HEK293 (cell line): ENCODE measurements around the gene PSTPIP2.

Source experiments
- CTCF ChIA-PET: fragments of 350-600 bp; formaldehyde crosslinking; extraction: SDS; loops from one replicate; lab custom pipeline; 2021; ENCODE audit warnings: antibody characterized with exemption; lab: Yijun Ruan, JAX
- POLR2A ChIA-PET: fragments of 300-600 bp; formaldehyde crosslinking; extraction: SDS; loops from one replicate; lab custom pipeline; 2020; ENCODE audit warnings: antibody characterized with exemption, inconsistent platforms; lab: Yijun Ruan, JAX
- H3K27ac ChIP-seq: fragments of 200-500 bp; sonication (Bioruptor generic); 2 replicates; pipeline ENCODE4 v1.5.1; 2014; ENCODE audit warnings: low read depth, low read length, control low read depth, inconsistent platforms; ENCODE audit errors: extremely low read depth
- H3K36me3 ChIP-seq, 2 experiments: fragments of 200-500 bp in 1 of 2; sonication (Bioruptor generic) in 1 of 2; 1 replicate in 1 of 2; 2 replicates in 1 of 2; pipeline ENCODE4 v1.5.1; 2014 to 2017; ENCODE audit warnings: inconsistent platforms in 2 of 2, low read length in 2 of 2; ENCODE audit not compliant: control insufficient read depth in 2 of 2, insufficient read depth in 1 of 2
- H3K4me1 ChIP-seq: fragments of 200-500 bp; sonication (Bioruptor generic); 2 replicates; pipeline ENCODE4 v1.5.1; 2014; ENCODE audit warnings: mild to moderate bottlenecking, low read length, inconsistent platforms; ENCODE audit not compliant: control insufficient read depth, insufficient read depth
- H3K4me3 ChIP-seq: 2 replicates; pipeline ENCODE4 v1.5.1; 2011; ENCODE audit warnings: low read depth, mild to moderate bottlenecking, control low read depth, low read length, moderate library complexity
- H3K9me3 ChIP-seq: fragments of 200-500 bp; sonication (Bioruptor generic); 2 replicates; pipeline ENCODE4 v1.5.1; 2014; ENCODE audit warnings: low read depth, low read length, inconsistent platforms; ENCODE audit not compliant: control insufficient read depth, insufficient read depth
- BCL11A ChIP-seq: fragments of 450-650 bp; formaldehyde crosslinking; IDR thresholded peaks from 2 replicates; pipeline ENCODE4 v1.5.1; 2016; ENCODE audit warnings: low read depth, missing biosample characterization, missing genetic modification characterization
- KLF16 ChIP-seq: fragments of 450-650 bp; formaldehyde crosslinking; IDR thresholded peaks from 2 replicates; pipeline ENCODE4 v1.5.1; 2017; ENCODE audit warnings: missing biosample characterization, missing genetic modification characterization
- KLF8 ChIP-seq: fragments of 450-650 bp; formaldehyde crosslinking; IDR thresholded peaks from 2 replicates; pipeline ENCODE4 v1.5.1; 2016; ENCODE audit warnings: missing biosample characterization, missing genetic modification characterization
- PRDM1 ChIP-seq: fragments of 450-650 bp; formaldehyde crosslinking; IDR thresholded peaks from 2 replicates; pipeline ENCODE4; 2016; ENCODE audit warnings: missing biosample characterization, missing genetic modification characterization
- PRDM10 ChIP-seq: fragments of 450-650 bp; formaldehyde crosslinking; IDR thresholded peaks from 2 replicates; pipeline ENCODE4 v1.5.1; 2016; ENCODE audit warnings: missing biosample characterization, missing genetic modification characterization
- REPIN1 ChIP-seq: fragments of 450-650 bp; formaldehyde crosslinking; IDR thresholded peaks from 2 replicates; pipeline ENCODE4 v1.5.1; 2017; ENCODE audit warnings: missing biosample characterization, missing genetic modification characterization, low read depth
- SETDB1 ChIP-seq: IDR thresholded peaks from one replicate; pipeline ENCODE4 v1.6.1; 2017; ENCODE audit warnings: mild to moderate bottlenecking, low read length, moderate library complexity, mixed read lengths; ENCODE audit not compliant: insufficient read length
- SP3 ChIP-seq: fragments of 450-650 bp; formaldehyde crosslinking; IDR thresholded peaks from 2 replicates; pipeline ENCODE4 v1.5.1; 2016; ENCODE audit warnings: missing biosample characterization, missing genetic modification characterization
- TCF7L2 ChIP-seq: IDR thresholded peaks from 2 replicates; pipeline ENCODE4 v1.6.1; 2011; ENCODE audit warnings: low read depth, mild to moderate bottlenecking, inconsistent platforms, low read length, moderate library complexity, borderline replicate concordance
- ZBTB10 ChIP-seq: fragments of 450-650 bp; formaldehyde crosslinking; IDR thresholded peaks from 2 replicates; pipeline ENCODE4 v1.5.1; 2016; ENCODE audit warnings: missing biosample characterization, missing genetic modification characterization
- ZBTB17 ChIP-seq: fragments of 450-650 bp; formaldehyde crosslinking; IDR thresholded peaks from 2 replicates; pipeline ENCODE4 v1.5.1; 2016; ENCODE audit warnings: missing biosample characterization, missing genetic modification characterization
- ZBTB7A ChIP-seq: fragments of 450-650 bp; formaldehyde crosslinking; IDR thresholded peaks from 2 replicates; pipeline ENCODE4 v1.5.1; 2016; ENCODE audit warnings: low read depth, missing biosample characterization, missing genetic modification characterization
- ZFHX2 ChIP-seq: fragments of 450-650 bp; formaldehyde crosslinking; conservative IDR thresholded peaks from 2 replicates; pipeline ENCODE4 v1.5.1; 2016; ENCODE audit warnings: missing biosample characterization, missing genetic modification characterization
- ZFP3 ChIP-seq: fragments of 450-650 bp; formaldehyde crosslinking; IDR thresholded peaks from 2 replicates; pipeline ENCODE4 v1.5.1; 2016; ENCODE audit warnings: low read depth, missing biosample characterization, missing genetic modification characterization
- ZNF174 ChIP-seq: fragments of 450-650 bp; formaldehyde crosslinking; IDR thresholded peaks from 2 replicates; pipeline ENCODE4 v1.5.0; 2017; ENCODE audit warnings: missing biosample characterization, mild to moderate bottlenecking, missing genetic modification characterization
- ZNF24 ChIP-seq: fragments of 450-650 bp; formaldehyde crosslinking; IDR thresholded peaks from 2 replicates; pipeline ENCODE4 v1.5.1; 2016; ENCODE audit warnings: missing biosample characterization, missing genetic modification characterization
- ZNF529 ChIP-seq: fragments of 450-650 bp; formaldehyde crosslinking; IDR thresholded peaks from 2 replicates; pipeline ENCODE4 v1.5.1; 2017; ENCODE audit warnings: missing genetic modification characterization, missing biosample characterization; ENCODE audit not compliant: insufficient replicate concordance
- ZNF549 ChIP-seq: fragments of 450-650 bp; IDR thresholded peaks from 2 replicates; pipeline ENCODE4 v1.5.1; 2018; ENCODE audit warnings: missing biosample characterization, missing genetic modification characterization, mild to moderate bottlenecking, inconsistent platforms, moderate library complexity
- ZNF626 ChIP-seq: fragments of 450-650 bp; sonication (Bioruptor Pico); formaldehyde crosslinking; IDR thresholded peaks from 2 replicates; pipeline ENCODE4 v1.5.1; 2018; ENCODE audit warnings: missing biosample characterization, missing genetic modification characterization, inconsistent platforms
- ZNF654 ChIP-seq: fragments of 450-650 bp; formaldehyde crosslinking; IDR thresholded peaks from 2 replicates; pipeline ENCODE4 v1.5.1; 2016; ENCODE audit warnings: low read depth, missing biosample characterization, missing genetic modification characterization
- TF ChIP-seq, protein P1 (sequence below): fragments of 450-650 bp; formaldehyde crosslinking; IDR thresholded peaks from 2 replicates; pipeline ENCODE4 v1.5.1; 2016; ENCODE audit warnings: missing biosample characterization, missing genetic modification characterization
- TF ChIP-seq, protein P2 (sequence below): fragments of 450-650 bp; formaldehyde crosslinking; IDR thresholded peaks from 2 replicates; pipeline ENCODE4 v1.5.1; 2016; ENCODE audit warnings: missing biosample characterization, missing genetic modification characterization

PSTPIP2 gene

GRCh38 chr18:45976566-45976965, 95.5 kb downstream of the PSTPIP2 start (continued):
- TF ChIP-seq REPIN1 (no peak), ZNF24 (tag by site-specific recombination) (no peak), ZBTB17 (no peak), ZBTB10 (tag by site-specific recombination) (no peak), SETDB1 (no peak), ZNF529 (no peak), BCL11A (tag by site-specific recombination) (no peak)

- H3K9me3 ChIP-seq: no peaks in the 10 kb centered on the region
- TF ChIP-seq ZFHX2 (tag by site-specific recombination) (no peak), ZBTB17 (peak; percentile 35; the same call in 1 of the 2 replicates), PRDM10 (peak; percentile 71; the same call in 1 of the 2 replicates), PRDM1 (tag by site-specific recombination) (peak; percentile 90), ZNF626 (no peak), ZNF549 (tag by site-specific recombination) (0 out of 2 replicates have a peak, but pooled peaks have one; percentile 1), ZNF654 (tag by site-specific recombination) (peak; percentile 85)
- TF ChIP-seq, protein P1, sequence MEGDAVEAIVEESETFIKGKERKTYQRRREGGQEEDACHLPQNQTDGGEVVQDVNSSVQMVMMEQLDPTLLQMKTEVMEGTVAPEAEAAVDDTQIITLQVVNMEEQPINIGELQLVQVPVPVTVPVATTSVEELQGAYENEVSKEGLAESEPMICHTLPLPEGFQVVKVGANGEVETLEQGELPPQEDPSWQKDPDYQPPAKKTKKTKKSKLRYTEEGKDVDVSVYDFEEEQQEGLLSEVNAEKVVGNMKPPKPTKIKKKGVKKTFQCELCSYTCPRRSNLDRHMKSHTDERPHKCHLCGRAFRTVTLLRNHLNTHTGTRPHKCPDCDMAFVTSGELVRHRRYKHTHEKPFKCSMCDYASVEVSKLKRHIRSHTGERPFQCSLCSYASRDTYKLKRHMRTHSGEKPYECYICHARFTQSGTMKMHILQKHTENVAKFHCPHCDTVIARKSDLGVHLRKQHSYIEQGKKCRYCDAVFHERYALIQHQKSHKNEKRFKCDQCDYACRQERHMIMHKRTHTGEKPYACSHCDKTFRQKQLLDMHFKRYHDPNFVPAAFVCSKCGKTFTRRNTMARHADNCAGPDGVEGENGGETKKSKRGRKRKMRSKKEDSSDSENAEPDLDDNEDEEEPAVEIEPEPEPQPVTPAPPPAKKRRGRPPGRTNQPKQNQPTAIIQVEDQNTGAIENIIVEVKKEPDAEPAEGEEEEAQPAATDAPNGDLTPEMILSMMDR (tag by site-specific recombination): peak; percentile 62
- ChIA-PET CTCF (interaction anchor here (0.6 to 3.9 kb wide), 38 partner anchors 11 to 876 kb away, joined by 3 to 30 read pairs (median 4); partner anchors contain the start of gene SLC14A1), POLR2A (no interaction called here)
- no peaks in the 10 kb centered on the region; a peak in 1 of 3 replicates for H3K36me3 ChIP-seq
- H3K27ac ChIP-seq: no peak overlapping the region
- H3K4me1 ChIP-seq: no peaks in the 10 kb centered on the region
- H3K4me3 ChIP-seq: no peak overlapping the region
Observed at GRCh38 chr18:45974088-45974536, 97.9 kb downstream of the PSTPIP2 start.

DNA sequence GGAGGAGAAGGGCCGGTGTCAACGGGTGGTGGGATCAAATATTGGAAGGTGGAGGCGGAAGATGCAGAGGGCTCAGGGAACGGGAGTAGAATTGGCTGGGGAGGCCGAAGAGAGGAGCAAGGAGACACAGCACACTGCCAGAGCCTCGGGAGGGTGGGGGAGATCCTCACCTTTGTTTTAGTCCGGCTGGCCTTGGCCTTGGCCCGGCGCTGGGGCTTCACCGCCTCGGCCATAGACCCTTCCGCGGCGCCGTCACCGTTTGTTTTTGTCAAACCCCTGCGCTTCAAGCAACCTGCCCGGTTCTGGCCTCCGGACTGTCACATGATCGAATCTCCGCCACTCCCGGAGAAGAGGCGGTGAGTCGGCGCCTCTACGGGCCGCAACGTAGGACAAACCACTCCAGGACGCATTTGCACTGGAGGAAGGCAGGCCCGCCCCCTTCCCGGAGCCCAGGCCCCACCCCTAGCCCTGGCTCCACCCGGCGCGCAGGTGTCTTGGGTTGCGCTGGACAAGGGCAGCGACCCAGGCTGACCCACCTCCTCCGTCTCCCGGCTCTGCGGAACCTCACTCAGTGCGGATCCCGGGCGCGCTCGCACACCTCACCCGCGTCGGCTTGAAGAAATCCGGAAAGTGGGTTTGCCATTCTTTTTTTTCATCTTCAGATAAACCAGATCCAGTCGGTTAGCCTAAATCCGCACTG, 104.9 kb downstream of the PSTPIP2 start, which contains the start of gene EPG5:
Gene EPG5 (minus strand): TSS at position 323 of the 700 bp plus-strand sequence. CDS start 90 bp downstream, at position 233.
- Histone ChIP-seq H3K4me1 (no peaks in the 10 kb centered on the region; the same call in 1 of the 2 replicates), H3K27ac (peak within 1 kb of the TSS; percentile 74), H3K4me3 (peak within 1 kb of the TSS; percentile 58), H3K9me3 (no peaks in the 10 kb centered on the region), H3K36me3 (peaks cover 0 to 5% of the 10 kb centered on the region in 2 experiments; a peak in 2 of 3 replicates)
- POLR2A ChIA-PET: no interaction called here
- CTCF ChIA-PET: no interaction called here
- no peak for TF ChIP-seq ZNF174 (tag by site-specific recombination)
- TF ChIP-seq ZBTB7A (tag by site-specific recombination): no peak
- TF ChIP-seq, protein P2, sequence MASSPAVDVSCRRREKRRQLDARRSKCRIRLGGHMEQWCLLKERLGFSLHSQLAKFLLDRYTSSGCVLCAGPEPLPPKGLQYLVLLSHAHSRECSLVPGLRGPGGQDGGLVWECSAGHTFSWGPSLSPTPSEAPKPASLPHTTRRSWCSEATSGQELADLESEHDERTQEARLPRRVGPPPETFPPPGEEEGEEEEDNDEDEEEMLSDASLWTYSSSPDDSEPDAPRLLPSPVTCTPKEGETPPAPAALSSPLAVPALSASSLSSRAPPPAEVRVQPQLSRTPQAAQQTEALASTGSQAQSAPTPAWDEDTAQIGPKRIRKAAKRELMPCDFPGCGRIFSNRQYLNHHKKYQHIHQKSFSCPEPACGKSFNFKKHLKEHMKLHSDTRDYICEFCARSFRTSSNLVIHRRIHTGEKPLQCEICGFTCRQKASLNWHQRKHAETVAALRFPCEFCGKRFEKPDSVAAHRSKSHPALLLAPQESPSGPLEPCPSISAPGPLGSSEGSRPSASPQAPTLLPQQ (tag by site-specific recombination): peak; percentile 76; the same call in 1 of the 2 replicates
- peak; percentile 73; the same call in 1 of the 2 replicates for TF ChIP-seq KLF8 (tag by site-specific recombination)
- peak; percentile 94 for TF ChIP-seq KLF16 (tag by site-specific recombination)
- TF ChIP-seq SP3 (tag by site-specific recombination): peak; percentile 93
- TF ChIP-seq TCF7L2: no peak
- TF ChIP-seq ZFP3: no peak
